Rectal smooth muscle tissue (tissue), 1 donor: Measurements from ENCODE around the gene TLE7.
A peak's percentile ranks its signal among the peaks of the same experiment; 100 is the strongest.

Experiments
- H3K27ac ChIP-seq: one replicate; pipeline ENCODE4 v1.7.0; 2013; ENCODE audit warnings: low read depth, low read length, inconsistent platforms
- H3K27me3 ChIP-seq: one replicate; pipeline ENCODE4 v1.7.0; 2013; ENCODE audit warnings: low read length; ENCODE audit not compliant: control insufficient read depth, insufficient read depth
- H3K36me3 ChIP-seq: one replicate; pipeline ENCODE4 v1.7.0; 2013; ENCODE audit warnings: low read length; ENCODE audit not compliant: control insufficient read depth, insufficient read depth
- H3K4me1 ChIP-seq: one replicate; pipeline ENCODE4 v1.7.0; 2013; ENCODE audit warnings: low read length; ENCODE audit not compliant: control insufficient read depth, insufficient read depth
- H3K4me3 ChIP-seq: one replicate; pipeline ENCODE4 v1.7.0; 2013; ENCODE audit warnings: low read length
- H3K9ac ChIP-seq: one replicate; pipeline ENCODE4 v1.7.0; 2013; ENCODE audit warnings: low read length

TLE7 gene

GRCh38 chr16:71442051-71442440 is at the start of gene TLE7:
TLE7 (minus strand) TSS chr16:71442054; CDS start chr16:71433324, 8,730 bp downstream.
- Histone ChIP-seq H3K27ac (no peak within 1 kb of the TSS), H3K4me1 (no peaks in the 10 kb centered on the region), H3K27me3 (peaks cover 2% of the 10 kb centered on the region), H3K4me3 (no peak within 1 kb of the TSS), H3K9ac (no peak within 1 kb of the TSS), H3K36me3 (no peaks in the 10 kb centered on the region)

- no peak overlapping the region for H3K27ac ChIP-seq
- H3K4me1 ChIP-seq, result no peaks in the 10 kb centered on the region
- no peak overlapping the region for H3K4me3 ChIP-seq
- no peaks in the 10 kb centered on the region for H3K36me3 ChIP-seq
- H3K27me3 ChIP-seq, result no peaks in the 10 kb centered on the region
- H3K9ac ChIP-seq, result no peak overlapping the region
Observed at GRCh38 chr16:71491054-71491453, 49.2 kb upstream of the TLE7 start.

DNA sequence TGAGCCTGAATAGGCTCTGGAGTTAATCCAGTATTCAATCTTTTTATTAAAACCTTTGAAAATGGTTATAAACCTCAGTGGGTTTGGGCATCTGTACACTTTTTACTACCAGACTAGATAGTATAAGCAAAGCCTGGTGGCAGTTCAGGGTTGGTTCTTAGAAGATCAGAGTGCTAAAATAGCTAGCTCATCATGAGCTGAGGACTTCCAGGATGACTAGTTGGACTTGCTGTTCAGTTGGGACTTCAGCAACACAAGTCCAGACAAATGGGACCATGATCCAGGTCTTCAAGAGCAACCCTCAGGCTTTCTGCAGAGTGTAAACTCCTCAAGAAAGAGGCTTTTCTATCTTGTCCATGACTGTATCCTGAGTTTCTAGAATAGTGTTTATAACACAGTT is 48.5 kb upstream of the TLE7 start:
- no peaks in the 10 kb centered on the region for H3K27me3 ChIP-seq
- no peaks in the 10 kb centered on the region for H3K4me1 ChIP-seq
- no peak overlapping the region for H3K4me3 ChIP-seq
- H3K27ac ChIP-seq, result no peak overlapping the region
- no peaks in the 10 kb centered on the region for H3K36me3 ChIP-seq
- no peak overlapping the region for H3K9ac ChIP-seq

GRCh38 chr16:71489122-71489521 is 47.3 kb upstream of the TLE7 start, which contains the start of gene ZNF19:
ZNF19 (minus strand) TSS chr16:71489324; CDS start chr16:71482114, 7,210 bp downstream.
- no peaks in the 10 kb centered on the region for H3K36me3 ChIP-seq
- H3K27ac ChIP-seq, result no peak within 1 kb of the TSS
- H3K9ac ChIP-seq, result no peak within 1 kb of the TSS

GRCh38 chr16:71484006-71484893 is 42.4 kb upstream of the TLE7 start:
- no peaks in the 10 kb centered on the region for H3K4me1 ChIP-seq
- peak overlapping the region; percentile 99 for H3K9ac ChIP-seq
- no peaks in the 10 kb centered on the region for H3K27me3 ChIP-seq
- peak overlapping the region; percentile 94 for H3K4me3 ChIP-seq
- no peaks in the 10 kb centered on the region for H3K36me3 ChIP-seq
- peak overlapping the region; percentile 99 for H3K27ac ChIP-seq

More at GRCh38 chr16:71489122-71489521, 47.3 kb upstream of the TLE7 start, which contains the start of gene ZNF19:
- H3K27me3 ChIP-seq, result no peaks in the 10 kb centered on the region
- no peaks in the 10 kb centered on the region for H3K4me1 ChIP-seq
- H3K4me3 ChIP-seq, result no peak within 1 kb of the TSS

DNA sequence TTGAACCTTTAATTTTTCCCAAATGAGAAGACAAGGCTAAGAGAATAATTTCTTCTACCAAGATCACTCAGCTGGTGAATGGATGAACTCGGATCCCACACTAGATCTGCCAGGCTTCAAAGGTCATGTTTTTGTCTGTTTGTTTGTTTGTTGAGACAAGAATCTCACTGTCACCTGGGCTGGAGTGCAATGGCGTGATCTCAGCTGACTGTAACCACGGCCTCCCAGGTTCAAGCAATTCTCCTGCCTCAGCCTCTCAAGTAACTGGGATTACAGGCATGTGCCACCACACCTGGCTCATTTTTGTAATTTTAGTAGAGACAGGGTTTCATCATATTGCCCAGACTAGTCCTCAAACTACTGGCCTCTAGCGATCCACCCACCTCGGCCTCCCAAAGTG is 40.7 kb upstream of the TLE7 start:
- Histone ChIP-seq H3K4me3 (no peak overlapping the region), H3K36me3 (peaks cover 9% of the 10 kb centered on the region), H3K27me3 (no peaks in the 10 kb centered on the region), H3K27ac (no peak overlapping the region), H3K4me1 (no peaks in the 10 kb centered on the region), H3K9ac (no peak overlapping the region)

DNA sequence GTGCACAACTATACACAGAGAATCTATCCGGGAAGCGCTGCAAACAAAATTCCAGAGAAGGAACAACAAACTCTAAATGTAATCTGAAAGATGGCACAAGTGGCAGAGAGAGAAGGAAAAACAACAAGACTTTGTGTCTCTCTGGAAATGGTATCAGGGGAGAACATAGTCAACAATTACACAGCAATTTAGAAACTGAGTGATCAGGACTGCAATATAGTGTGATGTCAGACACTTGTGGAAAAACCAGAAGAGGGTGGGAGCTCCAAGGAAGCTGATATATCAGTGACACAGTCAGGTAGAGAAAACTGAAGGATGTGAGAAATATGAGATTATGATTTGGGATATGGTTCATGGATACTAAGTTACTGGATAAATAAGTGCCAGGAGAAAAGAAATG is 39.1 kb upstream of the TLE7 start:
- Histone ChIP-seq H3K27ac (no peak overlapping the region), H3K4me1 (no peaks in the 10 kb centered on the region), H3K9ac (no peak overlapping the region), H3K27me3 (no peaks in the 10 kb centered on the region), H3K4me3 (no peak overlapping the region), H3K36me3 (peaks cover 9% of the 10 kb centered on the region)

DNA sequence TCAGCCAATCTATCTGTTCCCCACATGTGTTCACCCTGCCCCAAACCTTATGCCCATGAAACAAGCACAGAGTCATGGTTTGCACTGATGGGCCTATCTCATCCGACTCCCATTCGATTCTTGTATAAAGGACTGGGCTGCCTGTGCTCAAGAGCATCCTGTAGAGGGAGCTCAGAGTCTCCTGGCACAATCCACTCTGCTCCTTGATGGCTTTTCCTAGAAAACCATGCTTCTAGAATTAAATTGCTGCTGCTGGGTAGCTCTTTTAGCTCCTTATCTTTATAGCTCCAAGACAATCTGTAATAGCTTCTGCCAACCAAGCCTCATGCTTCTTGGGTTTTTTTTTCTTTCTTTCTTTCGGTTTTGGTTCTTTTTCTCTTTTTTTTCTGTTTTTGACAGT is 37.6 kb upstream of the TLE7 start:
- no peak overlapping the region for H3K27ac ChIP-seq
- H3K27me3 ChIP-seq, result no peaks in the 10 kb centered on the region
- H3K36me3 ChIP-seq, result peaks cover 9% of the 10 kb centered on the region
- no peaks in the 10 kb centered on the region for H3K4me1 ChIP-seq
- H3K9ac ChIP-seq, result no peak overlapping the region
- H3K4me3 ChIP-seq, result no peak overlapping the region

- Histone ChIP-seq H3K27ac (no peak overlapping the region), H3K9ac (no peak overlapping the region), H3K36me3 (peaks cover 9% of the 10 kb centered on the region), H3K4me3 (no peak overlapping the region), H3K27me3 (no peaks in the 10 kb centered on the region), H3K4me1 (no peaks in the 10 kb centered on the region)
Observed at GRCh38 chr16:71476457-71477124, 34.7 kb upstream of the TLE7 start.

DNA sequence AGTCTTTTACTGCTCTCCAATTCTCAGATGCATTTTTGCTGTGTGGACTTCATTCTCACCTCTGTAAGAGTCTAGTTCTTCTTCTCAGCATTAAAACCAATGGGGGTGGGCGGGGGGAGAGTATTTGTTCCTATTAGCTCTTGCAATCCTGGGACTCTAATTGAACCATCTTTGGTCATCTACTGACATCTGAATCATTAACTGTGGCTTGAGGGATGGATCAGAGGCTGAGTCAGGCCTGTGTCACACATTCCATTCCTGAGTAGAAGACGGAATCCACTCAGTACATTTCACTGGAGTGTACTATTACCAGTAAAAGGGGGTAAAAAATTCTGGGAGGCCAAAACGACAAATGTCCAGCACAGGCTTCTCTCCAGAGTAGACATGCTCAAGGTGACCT is 33.0 kb upstream of the TLE7 start:
- Histone ChIP-seq H3K27me3 (no peaks in the 10 kb centered on the region), H3K9ac (no peak overlapping the region), H3K36me3 (peaks cover 9% of the 10 kb centered on the region), H3K27ac (no peak overlapping the region), H3K4me3 (no peak overlapping the region), H3K4me1 (no peaks in the 10 kb centered on the region)

- H3K4me3 ChIP-seq, result no peak overlapping the region
- H3K36me3 ChIP-seq, result peaks cover 9% of the 10 kb centered on the region
Observed at GRCh38 chr16:71473891-71474290, 32.0 kb upstream of the TLE7 start.

DNA sequence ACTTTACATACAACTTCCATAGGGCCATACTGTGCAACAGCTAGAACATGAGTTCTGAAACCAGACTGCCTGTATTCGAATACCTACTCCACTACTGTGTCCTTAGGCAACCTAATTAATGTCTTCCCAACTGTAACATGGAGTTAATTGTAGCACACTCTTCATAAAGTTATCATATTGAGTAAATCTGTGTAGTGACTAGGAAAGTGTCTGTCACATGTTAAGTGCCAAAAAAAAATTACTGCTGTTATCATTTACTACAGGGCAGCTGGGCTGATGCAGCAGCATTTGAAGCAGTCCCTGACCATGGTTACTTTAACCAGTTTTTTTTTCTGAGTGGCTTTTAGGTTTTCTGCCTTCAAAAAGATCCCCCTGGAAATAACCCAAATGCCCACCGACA is 31.1 kb upstream of the TLE7 start:
- H3K4me1 ChIP-seq, result no peaks in the 10 kb centered on the region
- H3K27me3 ChIP-seq, result no peaks in the 10 kb centered on the region
- H3K9ac ChIP-seq, result no peak overlapping the region
- peaks cover 1% of the 10 kb centered on the region for H3K36me3 ChIP-seq
- no peak overlapping the region for H3K27ac ChIP-seq
- H3K4me3 ChIP-seq, result no peak overlapping the region

More at GRCh38 chr16:71473891-71474290, 32.0 kb upstream of the TLE7 start:
- H3K27me3 ChIP-seq, result no peaks in the 10 kb centered on the region
- H3K4me1 ChIP-seq, result no peaks in the 10 kb centered on the region
- no peak overlapping the region for H3K27ac ChIP-seq
- H3K9ac ChIP-seq, result no peak overlapping the region
